Osteoblast (primary cell): ENCODE results near the gene ETV6. TPM values are rescaled to one million over a fixed set of nuclear protein-coding genes. Genes with fewer than 3 reads are reported as not detected.
A peak's percentile ranks its signal among the peaks of the same experiment; 100 is the strongest.

Experiments
- DNase-seq: peaks from one replicate; pipeline ENCODE4 v3.0.0; 2011; ENCODE audit warnings: low spot score, mixed read lengths; ENCODE audit not compliant: insufficient read length; ENCODE audit errors: missing footprints
- H2AFZ ChIP-seq: 2 replicates; pipeline ENCODE4 v1.6.0; 2011; ENCODE audit warnings: mild to moderate bottlenecking, low read length
- H3K27ac ChIP-seq: 2 replicates; pipeline ENCODE4 v1.5.1; 2011; ENCODE audit warnings: mild to moderate bottlenecking, low read depth, low read length, moderate library complexity
- H3K27me3 ChIP-seq: 2 replicates; pipeline ENCODE4 v1.6.0; 2012; ENCODE audit warnings: mild to moderate bottlenecking, control low read depth, inconsistent platforms, low read length, moderate library complexity; ENCODE audit not compliant: insufficient read depth
- H3K36me3 ChIP-seq: 2 replicates; pipeline ENCODE4 v1.5.1; 2011; ENCODE audit warnings: mild to moderate bottlenecking, low read length, control low read depth, moderate library complexity; ENCODE audit not compliant: insufficient read depth
- H3K4me1 ChIP-seq: 2 replicates; pipeline ENCODE4 v1.5.1; 2011; ENCODE audit warnings: mild to moderate bottlenecking, low read length, control low read depth, moderate library complexity; ENCODE audit not compliant: insufficient read depth
- H3K4me2 ChIP-seq: 2 replicates; pipeline ENCODE4 v1.6.0; 2011; ENCODE audit warnings: mild to moderate bottlenecking, low read length; ENCODE audit not compliant: insufficient read depth
- H3K4me3 ChIP-seq: fragments of 200-600 bp; sonication (generic); 3 replicates; pipeline ENCODE4 v1.5.1; 2012; ENCODE audit warnings: mild to moderate bottlenecking, low read length, inconsistent platforms; ENCODE audit not compliant: insufficient read depth
- H3K79me2 ChIP-seq: 2 replicates; pipeline ENCODE4 v1.6.0; 2012; ENCODE audit warnings: mild to moderate bottlenecking, low read length, control low read depth, inconsistent platforms; ENCODE audit not compliant: insufficient read depth
- H3K9me3 ChIP-seq: 2 replicates; pipeline ENCODE4 v1.5.1; 2011; ENCODE audit warnings: low read depth, low read length, control low read depth
- H4K20me1 ChIP-seq: 2 replicates; pipeline ENCODE4 v1.6.0; 2012; ENCODE audit warnings: mild to moderate bottlenecking, low read length, control low read depth; ENCODE audit not compliant: insufficient read depth
- total RNA-seq: library from RNA; depleted of rRNA; stranded (reverse); fragments of >200 nt; gene quantifications from 2 replicates; pipeline ENCODE4 v1.2.3, GENCODE V29; 2012
- TF ChIP-seq, protein P1 (sequence below): IDR thresholded peaks from 2 replicates; pipeline ENCODE4 v1.5.1; 2011; ENCODE audit warnings: mild to moderate bottlenecking, low read depth, low read length, moderate library complexity; ENCODE audit errors: extremely low read depth

Gene ETV6
- total RNA-seq, 1 donor = 16.3 TPM

DNA sequence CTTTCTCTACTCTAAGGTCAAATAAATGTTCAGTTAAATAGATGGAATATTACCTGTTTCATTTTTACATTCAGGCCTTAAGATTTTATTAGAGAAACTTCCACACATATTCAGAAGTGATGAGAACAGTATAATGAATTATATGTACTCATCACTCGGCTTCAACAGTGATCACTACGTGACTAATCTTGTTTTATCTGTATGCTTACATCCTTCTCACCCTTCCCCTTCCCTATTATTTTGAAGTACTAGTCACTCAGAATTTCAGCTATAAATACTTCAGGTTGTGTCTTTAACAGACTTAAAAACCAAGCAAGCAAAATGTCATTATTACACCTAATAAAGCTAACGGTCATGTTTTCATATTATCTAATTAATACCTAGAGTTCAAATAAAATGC lies 34.9 kb downstream of the ETV6 start:
- Histone ChIP-seq H3K4me2 (no peak overlapping the region), H3K4me1 (peaks cover 18% of the 10 kb centered on the region), H3K79me2 (peaks cover 79% of the 10 kb centered on the region), H4K20me1 (peaks cover 33% of the 10 kb centered on the region), H2AFZ (no peak overlapping the region), H3K9me3 (no peaks in the 10 kb centered on the region), H3K27me3 (no peaks in the 10 kb centered on the region), H3K36me3 (no peaks in the 10 kb centered on the region), H3K4me3 (no peak overlapping the region), H3K27ac (peak overlapping the region; percentile 0)
- TF ChIP-seq, protein P1, sequence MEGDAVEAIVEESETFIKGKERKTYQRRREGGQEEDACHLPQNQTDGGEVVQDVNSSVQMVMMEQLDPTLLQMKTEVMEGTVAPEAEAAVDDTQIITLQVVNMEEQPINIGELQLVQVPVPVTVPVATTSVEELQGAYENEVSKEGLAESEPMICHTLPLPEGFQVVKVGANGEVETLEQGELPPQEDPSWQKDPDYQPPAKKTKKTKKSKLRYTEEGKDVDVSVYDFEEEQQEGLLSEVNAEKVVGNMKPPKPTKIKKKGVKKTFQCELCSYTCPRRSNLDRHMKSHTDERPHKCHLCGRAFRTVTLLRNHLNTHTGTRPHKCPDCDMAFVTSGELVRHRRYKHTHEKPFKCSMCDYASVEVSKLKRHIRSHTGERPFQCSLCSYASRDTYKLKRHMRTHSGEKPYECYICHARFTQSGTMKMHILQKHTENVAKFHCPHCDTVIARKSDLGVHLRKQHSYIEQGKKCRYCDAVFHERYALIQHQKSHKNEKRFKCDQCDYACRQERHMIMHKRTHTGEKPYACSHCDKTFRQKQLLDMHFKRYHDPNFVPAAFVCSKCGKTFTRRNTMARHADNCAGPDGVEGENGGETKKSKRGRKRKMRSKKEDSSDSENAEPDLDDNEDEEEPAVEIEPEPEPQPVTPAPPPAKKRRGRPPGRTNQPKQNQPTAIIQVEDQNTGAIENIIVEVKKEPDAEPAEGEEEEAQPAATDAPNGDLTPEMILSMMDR = no peak
- no peak for DNase-seq

DNA sequence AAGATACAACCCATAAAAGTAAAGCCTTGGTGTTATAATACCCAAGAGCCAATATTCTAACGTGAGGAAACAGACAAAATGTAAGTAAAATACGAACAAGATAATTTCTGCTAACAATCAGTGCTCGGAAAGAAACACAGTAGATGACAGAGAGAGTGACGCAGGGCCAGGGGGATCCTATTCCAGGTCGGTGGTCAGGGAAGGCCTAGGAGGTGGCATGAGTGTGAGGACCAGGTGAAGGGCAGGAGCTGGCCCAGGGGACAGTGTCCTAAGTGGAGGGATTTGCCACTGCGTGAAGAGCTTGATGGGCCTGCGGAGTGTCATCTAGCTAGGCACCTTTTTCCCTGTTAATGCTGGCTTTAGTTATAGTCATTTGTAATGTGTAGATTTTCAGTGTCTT lies 35.3 kb downstream of the ETV6 start:
- H3K4me3 ChIP-seq = no peak overlapping the region
- peaks cover 34% of the 10 kb centered on the region for H4K20me1 ChIP-seq
- no peaks in the 10 kb centered on the region for H3K9me3 ChIP-seq
- DNase-seq = no peak
- H3K27ac ChIP-seq = peak overlapping the region; percentile 0
- no peak overlapping the region for H3K4me2 ChIP-seq
- peaks cover 19% of the 10 kb centered on the region for H3K4me1 ChIP-seq
- no peaks in the 10 kb centered on the region for H3K27me3 ChIP-seq
- H2AFZ ChIP-seq = no peak overlapping the region
- peaks cover 78% of the 10 kb centered on the region for H3K79me2 ChIP-seq
- H3K36me3 ChIP-seq = no peaks in the 10 kb centered on the region
- TF ChIP-seq, protein P1 = no peak

DNA sequence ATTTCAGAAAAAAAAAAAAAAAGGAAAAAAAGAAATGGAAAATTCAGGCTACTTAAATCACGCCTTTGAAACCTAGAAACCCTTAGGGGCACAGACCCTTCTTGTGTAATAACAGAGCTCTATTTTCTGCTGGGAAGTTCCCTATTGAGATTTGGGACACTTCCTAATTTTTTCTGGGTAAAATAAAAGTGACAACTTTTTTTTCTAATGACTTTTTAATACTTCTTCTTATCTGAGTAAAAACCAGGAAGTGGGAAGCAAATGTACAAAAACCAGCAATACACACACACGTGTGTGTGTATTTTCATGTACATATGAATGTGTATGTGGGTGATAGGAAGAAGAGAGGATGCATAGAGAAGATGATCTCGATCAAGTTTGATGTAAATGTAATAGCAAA lies 35.8 kb downstream of the ETV6 start:
- no peak overlapping the region for H3K4me2 ChIP-seq
- TF ChIP-seq, protein P1 = no peak
- no peak for DNase-seq
- peaks cover 19% of the 10 kb centered on the region for H3K4me1 ChIP-seq
- H2AFZ ChIP-seq = no peak overlapping the region
- peaks cover 37% of the 10 kb centered on the region for H4K20me1 ChIP-seq
- no peak overlapping the region for H3K4me3 ChIP-seq
- no peaks in the 10 kb centered on the region for H3K9me3 ChIP-seq
- no peak overlapping the region for H3K27ac ChIP-seq
- peaks cover 79% of the 10 kb centered on the region for H3K79me2 ChIP-seq
- no peaks in the 10 kb centered on the region for H3K27me3 ChIP-seq
- no peaks in the 10 kb centered on the region for H3K36me3 ChIP-seq

DNA sequence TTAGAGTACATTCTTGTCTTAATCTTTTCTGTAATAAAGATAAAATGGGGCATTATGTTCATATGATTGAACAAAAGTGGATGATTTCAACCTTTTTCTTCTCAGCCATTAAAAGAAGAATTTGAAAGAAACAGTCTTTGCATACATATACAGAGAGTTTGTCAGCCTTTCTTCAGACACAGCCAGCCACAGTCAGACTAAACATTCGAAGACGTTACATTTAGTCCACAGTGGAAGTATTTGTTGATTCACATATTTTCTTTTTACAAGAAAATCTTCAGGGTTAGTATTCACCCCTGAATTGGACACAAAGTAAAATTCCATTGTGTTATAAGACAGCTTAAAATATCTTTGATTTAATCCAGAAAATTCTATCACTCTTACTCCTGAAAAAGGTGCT lies 36.2 kb downstream of the ETV6 start:
- Histone ChIP-seq H3K27me3 (no peaks in the 10 kb centered on the region), H3K79me2 (peaks cover 77% of the 10 kb centered on the region), H3K36me3 (no peaks in the 10 kb centered on the region), H4K20me1 (peaks cover 37% of the 10 kb centered on the region), H3K4me1 (peaks cover 19% of the 10 kb centered on the region), H3K9me3 (no peaks in the 10 kb centered on the region), H3K27ac (no peak overlapping the region), H2AFZ (no peak overlapping the region), H3K4me2 (no peak overlapping the region), H3K4me3 (no peak overlapping the region)
- TF ChIP-seq, protein P1 = no peak
- no peak for DNase-seq
